ENCODE data around the gene HIVEP3. TPM values are rescaled to one million over a fixed set of nuclear protein-coding genes. Genes with fewer than 3 reads are reported as not detected.

Gene HIVEP3
- total RNA-seq, 1 experiment from 2014 or later: 1.4 TPM

DNA sequence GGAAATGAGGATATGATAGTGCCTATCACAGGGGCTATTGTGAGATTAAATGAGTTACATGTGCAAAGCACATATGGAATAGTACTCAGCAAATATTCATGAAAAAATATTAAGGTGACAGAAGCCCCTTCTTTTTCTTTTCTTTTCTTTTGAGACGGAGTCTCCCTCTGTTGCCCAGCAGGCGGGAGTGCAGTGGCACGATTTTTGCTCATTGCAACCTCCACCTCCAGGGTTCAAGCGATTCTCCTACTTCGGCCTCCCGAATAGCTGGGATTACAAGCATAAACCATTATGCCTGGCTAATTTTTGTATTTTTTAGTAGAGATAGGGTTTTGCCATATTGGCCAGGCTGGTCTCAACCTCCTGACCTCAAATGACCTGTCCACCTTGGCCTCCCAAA lies 139.4 kb downstream of the HIVEP3 start:
- Histone ChIP-seq H3K14ac (ENCODE audit: insufficient read depth, low read length) (no peak overlapping the region), H3K18ac (ENCODE audit: insufficient read length, low read depth, low read length) (no peak overlapping the region), H3K27ac (ENCODE audit: insufficient read length, low read depth, low read length) (no peak overlapping the region), H3K27me3 (ENCODE audit: insufficient read depth, low read length) (no peaks in the 10 kb centered on the region), H3K79me2 (ENCODE audit: insufficient read depth, low read length) (no peaks in the 10 kb centered on the region), H4K8ac (replicated peaks; ENCODE audit: insufficient read length, low read depth, low read length) (no peak overlapping the region), H4K91ac (ENCODE audit: insufficient read length, low read depth, low read length) (no peak overlapping the region), H2BK12ac (ENCODE audit: insufficient read length, low read depth, low read length) (no peak overlapping the region), H2BK5ac (ENCODE audit: insufficient read length, low read length) (no peak overlapping the region), H3K9me3 (ENCODE audit: control insufficient read depth, low read depth, low read length) (no peaks in the 10 kb centered on the region), H3K23me2 (ENCODE audit: insufficient read length, low read depth, low read length, poor library complexity, severe bottlenecking) (no peaks in the 10 kb centered on the region), H3T11ph (ENCODE audit: low read length) (no peak overlapping the region), H2BK120ac (ENCODE audit: low read depth, low read length, poor library complexity, severe bottlenecking) (no peak overlapping the region), H2AK5ac (ENCODE audit: insufficient read length, low read length) (no peak overlapping the region), H3K4ac (ENCODE audit: low read depth, low read length) (no peak overlapping the region), H3K4me1 (ENCODE audit: insufficient read depth, low read length) (no peaks in the 10 kb centered on the region), H3K4me2 (ENCODE audit: insufficient read depth, insufficient read length, low read length) (no peak overlapping the region), H3K79me1 (ENCODE audit: insufficient read depth, low read depth, low read length, poor library complexity, severe bottlenecking) (no peaks in the 10 kb centered on the region), H2BK20ac (ENCODE audit: low read depth, low read length, poor library complexity, severe bottlenecking) (no peak overlapping the region), H2AFZ (ENCODE audit: low read length) (no peak overlapping the region), H3K9ac (ENCODE audit: extremely low read depth, insufficient read length, low read length) (no peak overlapping the region), H2BK15ac (ENCODE audit: low read depth, low read length) (no peak overlapping the region), H3K23ac (ENCODE audit: insufficient read length, low read depth, low read length) (no peak overlapping the region), H4K20me1 (ENCODE audit: control insufficient read depth, insufficient read depth, insufficient read length) (no peaks in the 10 kb centered on the region), H3K56ac (ENCODE audit: insufficient read length, low read depth, low read length) (no peak overlapping the region), H4K5ac (ENCODE audit: insufficient read length, low read depth, low read length) (no peak overlapping the region)
- Mint-ChIP-seq H3K27me3 (ENCODE audit: low read depth) (no peaks in the 10 kb centered on the region; the same call in 1 of the 2 replicates), H3K4me3 (peak overlapping the region in 1 of 2 experiments; percentile 18; a peak in 1 of 5 replicates), H3K9me3 (peaks cover 0 to 3% of the 10 kb centered on the region in 2 experiments; a peak in 2 of 5 replicates), H3K4me1 (peaks cover 17 to 22% of the 10 kb centered on the region in 2 experiments), H3K36me3 (ENCODE audit: insufficient read depth in 1 of 3, low read depth in 3 of 3) (no peaks in the 10 kb centered on the region; a peak in 1 of 7 replicates), H3K27ac (no peak overlapping the region)
- WGBS (ENCODE audit: extremely low coverage, insufficient read length, low lambda C conversion rate): no CpG with 5 or more reads among the region's 6 CpGs
- no peak for DNase-seq
- TF ChIP-seq, protein P1, sequence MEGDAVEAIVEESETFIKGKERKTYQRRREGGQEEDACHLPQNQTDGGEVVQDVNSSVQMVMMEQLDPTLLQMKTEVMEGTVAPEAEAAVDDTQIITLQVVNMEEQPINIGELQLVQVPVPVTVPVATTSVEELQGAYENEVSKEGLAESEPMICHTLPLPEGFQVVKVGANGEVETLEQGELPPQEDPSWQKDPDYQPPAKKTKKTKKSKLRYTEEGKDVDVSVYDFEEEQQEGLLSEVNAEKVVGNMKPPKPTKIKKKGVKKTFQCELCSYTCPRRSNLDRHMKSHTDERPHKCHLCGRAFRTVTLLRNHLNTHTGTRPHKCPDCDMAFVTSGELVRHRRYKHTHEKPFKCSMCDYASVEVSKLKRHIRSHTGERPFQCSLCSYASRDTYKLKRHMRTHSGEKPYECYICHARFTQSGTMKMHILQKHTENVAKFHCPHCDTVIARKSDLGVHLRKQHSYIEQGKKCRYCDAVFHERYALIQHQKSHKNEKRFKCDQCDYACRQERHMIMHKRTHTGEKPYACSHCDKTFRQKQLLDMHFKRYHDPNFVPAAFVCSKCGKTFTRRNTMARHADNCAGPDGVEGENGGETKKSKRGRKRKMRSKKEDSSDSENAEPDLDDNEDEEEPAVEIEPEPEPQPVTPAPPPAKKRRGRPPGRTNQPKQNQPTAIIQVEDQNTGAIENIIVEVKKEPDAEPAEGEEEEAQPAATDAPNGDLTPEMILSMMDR (conservative IDR thresholded peaks at IDR 0.05): peak; percentile 45

Data from H9 (cell line).